GM12878 (cell line): Measurements from ENCODE around the gene TOE1.

Experiments
- ATF7 ChIP-seq: fragments of 450-650 bp; IDR thresholded peaks from 2 replicates; pipeline ENCODE4 v1.6.1; 2016; ENCODE audit warnings: low read depth, mild to moderate bottlenecking
- CHD1 ChIP-seq: IDR thresholded peaks from 2 replicates; pipeline ENCODE4 v1.6.1; 2012; ENCODE audit warnings: low read depth, low read length, improper control_type of control experiment
- CREM ChIP-seq: IDR thresholded peaks from 2 replicates; pipeline ENCODE4 v1.6.1; 2014; ENCODE audit warnings: antibody characterized with exemption, low read depth
- E2F4 ChIP-seq: IDR thresholded peaks from 2 replicates; pipeline ENCODE4 v1.6.1; 2012; ENCODE audit warnings: low read depth, low read length, improper control_type of control experiment
- ESRRA ChIP-seq: IDR thresholded peaks from 2 replicates; pipeline ENCODE4 v1.6.1; 2012; ENCODE audit warnings: mild to moderate bottlenecking, low read length, improper control_type of control experiment
- FOS ChIP-seq: IDR thresholded peaks from 3 replicates; pipeline ENCODE4 v1.6.1; 2011; ENCODE audit warnings: borderline replicate concordance; ENCODE audit not compliant: insufficient read length; ENCODE audit errors: extremely low read depth
- GABPA ChIP-seq: IDR thresholded peaks from 2 replicates; pipeline ENCODE4 v1.6.1; 2014; ENCODE audit warnings: antibody characterized with exemption, low read depth, mild to moderate bottlenecking, inconsistent platforms
- NFIC ChIP-seq: IDR thresholded peaks from 2 replicates; pipeline ENCODE4 v1.6.1; 2012; ENCODE audit warnings: low read depth, mild to moderate bottlenecking, inconsistent platforms, low read length, moderate library complexity
- NFXL1 ChIP-seq: fragments of 450-650 bp; IDR thresholded peaks from 2 replicates; pipeline ENCODE4 v1.6.1; 2017; ENCODE audit warnings: antibody characterized with exemption, mild to moderate bottlenecking, borderline replicate concordance
- NR2F1 ChIP-seq: fragments of 450-650 bp; conservative IDR thresholded peaks from 2 replicates; pipeline ENCODE4 v1.6.1; 2017; ENCODE audit warnings: mild to moderate bottlenecking
- POLR2AphosphoS5 ChIP-seq: IDR thresholded peaks from 2 replicates; pipeline ENCODE4 v1.6.1; 2011; ENCODE audit warnings: mild to moderate bottlenecking, low read length, inconsistent platforms
- RAD21 ChIP-seq: IDR thresholded peaks from 2 replicates; pipeline ENCODE4 v1.6.1; 2011; ENCODE audit warnings: mild to moderate bottlenecking, low read depth, low read length, moderate library complexity; ENCODE audit not compliant: insufficient read depth
- SMAD1 ChIP-seq: fragments of 450-650 bp; IDR thresholded peaks from 2 replicates; pipeline ENCODE4 v1.6.1; 2018; ENCODE audit warnings: mild to moderate bottlenecking, low read depth; ENCODE audit not compliant: partially characterized antibody
- SPI1 ChIP-seq: IDR thresholded peaks from 2 replicates; pipeline ENCODE4 v1.6.1; 2011; ENCODE audit warnings: low read depth, mild to moderate bottlenecking, low read length, moderate library complexity, borderline replicate concordance; ENCODE audit not compliant: insufficient read depth

DNA sequence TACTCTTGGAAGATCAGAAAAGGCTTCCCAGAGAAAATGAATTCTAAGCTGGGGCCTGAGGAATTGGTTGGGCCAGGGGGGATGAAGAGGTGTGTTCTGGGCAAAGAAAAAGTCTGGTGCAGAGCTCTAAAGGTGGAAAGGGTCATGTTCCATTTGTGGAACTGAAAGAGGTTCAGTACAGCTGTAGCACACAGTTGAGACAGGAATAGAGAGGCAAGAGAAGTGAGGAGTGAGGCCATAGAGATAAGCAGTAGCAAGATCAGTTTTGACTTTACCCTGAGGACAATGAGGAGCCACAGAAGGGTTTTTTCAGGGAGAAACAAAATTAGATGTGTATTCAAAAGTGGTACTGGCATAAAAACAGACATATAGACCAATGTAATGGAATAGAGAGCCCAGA, 30.6 kb downstream of the TOE1 start:
- no peak for TF ChIP-seq POLR2AphosphoS5
- no peak for TF ChIP-seq GABPA
- no peak for TF ChIP-seq FOS
- peak; percentile 75; the same call in 1 of the 2 replicates for TF ChIP-seq SPI1
- no peak for TF ChIP-seq ATF7
- TF ChIP-seq CREM = no peak
- no peak for TF ChIP-seq E2F4
- no peak for TF ChIP-seq RAD21
- no peak for TF ChIP-seq SMAD1
- TF ChIP-seq NFIC = 0 out of 2 replicates have a peak, but pooled peaks have one; percentile 30
- TF ChIP-seq NR2F1 = peak; percentile 37; the same call in 1 of the 2 replicates
- no peak for TF ChIP-seq CHD1
- no peak for TF ChIP-seq ESRRA
- TF ChIP-seq NFXL1 = no peak
